22Rv1 (cell line): Measurements from ENCODE around the gene SP5.

ENCODE experiments used
- ZFX ChIP-seq: fragments of 450-650 bp; IDR thresholded peaks from 2 replicates; pipeline ENCODE4 v1.6.1; 2017; ENCODE audit warnings: antibody characterized with exemption, borderline replicate concordance
- TF ChIP-seq, protein P1 (sequence below): fragments of 450-650 bp; IDR thresholded peaks from 2 replicates; pipeline ENCODE4 v1.5.1; 2017; ENCODE audit warnings: mild to moderate bottlenecking

DNA sequence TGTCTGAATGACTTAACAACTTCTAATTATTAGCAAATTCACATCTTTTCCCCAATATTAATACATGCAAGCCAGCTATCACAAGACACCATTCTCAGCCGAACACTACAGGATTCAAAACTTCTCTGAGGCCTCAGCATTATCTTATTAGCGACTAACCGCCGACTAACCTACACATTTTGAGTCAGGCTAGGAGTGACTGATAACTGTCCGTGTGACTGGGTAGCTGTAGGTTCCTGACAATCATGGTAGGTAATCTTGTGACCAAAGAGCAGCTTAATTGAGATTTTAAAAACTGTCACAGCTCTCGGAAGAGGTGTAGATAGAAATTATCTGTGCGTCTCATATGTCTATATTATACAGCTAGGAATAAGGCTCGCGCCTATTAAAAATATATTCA, 44.1 kb upstream of the SP5 start:
- TF ChIP-seq, protein P1, sequence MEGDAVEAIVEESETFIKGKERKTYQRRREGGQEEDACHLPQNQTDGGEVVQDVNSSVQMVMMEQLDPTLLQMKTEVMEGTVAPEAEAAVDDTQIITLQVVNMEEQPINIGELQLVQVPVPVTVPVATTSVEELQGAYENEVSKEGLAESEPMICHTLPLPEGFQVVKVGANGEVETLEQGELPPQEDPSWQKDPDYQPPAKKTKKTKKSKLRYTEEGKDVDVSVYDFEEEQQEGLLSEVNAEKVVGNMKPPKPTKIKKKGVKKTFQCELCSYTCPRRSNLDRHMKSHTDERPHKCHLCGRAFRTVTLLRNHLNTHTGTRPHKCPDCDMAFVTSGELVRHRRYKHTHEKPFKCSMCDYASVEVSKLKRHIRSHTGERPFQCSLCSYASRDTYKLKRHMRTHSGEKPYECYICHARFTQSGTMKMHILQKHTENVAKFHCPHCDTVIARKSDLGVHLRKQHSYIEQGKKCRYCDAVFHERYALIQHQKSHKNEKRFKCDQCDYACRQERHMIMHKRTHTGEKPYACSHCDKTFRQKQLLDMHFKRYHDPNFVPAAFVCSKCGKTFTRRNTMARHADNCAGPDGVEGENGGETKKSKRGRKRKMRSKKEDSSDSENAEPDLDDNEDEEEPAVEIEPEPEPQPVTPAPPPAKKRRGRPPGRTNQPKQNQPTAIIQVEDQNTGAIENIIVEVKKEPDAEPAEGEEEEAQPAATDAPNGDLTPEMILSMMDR = no peak
- no peak for TF ChIP-seq ZFX
